Mesendoderm (in vitro differentiated cells): ENCODE data around the gene CTIF.

Experiments
- DNase-seq: peaks from one replicate; pipeline ENCODE4 v3.0.0; 2013
- H2AK5ac ChIP-seq: 2 replicates; pipeline ENCODE4 v1.6.1; 2013; ENCODE audit warnings: low read length, inconsistent platforms
- H2BK120ac ChIP-seq: 2 replicates; pipeline ENCODE4 v1.6.1; 2013; ENCODE audit warnings: low read depth, mild to moderate bottlenecking, low read length, moderate library complexity, mixed read lengths
- H2BK15ac ChIP-seq: replicated peaks from 2 replicates; pipeline ENCODE4 v1.6.1; 2013; ENCODE audit warnings: low read depth, mild to moderate bottlenecking, moderate library complexity
- H2BK5ac ChIP-seq: 2 replicates; pipeline ENCODE4 v1.6.1; 2013; ENCODE audit warnings: low read length, inconsistent platforms
- H3K18ac ChIP-seq: 2 replicates; pipeline ENCODE4 v1.6.1; 2013; ENCODE audit warnings: mild to moderate bottlenecking, low read length, mixed read lengths
- H3K23ac ChIP-seq: one replicate; pipeline ENCODE4 v1.6.1; 2013; ENCODE audit warnings: low read length
- H3K27ac ChIP-seq: 2 replicates; pipeline ENCODE4 v1.5.1; 2013; ENCODE audit warnings: low read depth, mild to moderate bottlenecking, inconsistent platforms, low read length, moderate library complexity
- H3K27me3 ChIP-seq: 2 replicates; pipeline ENCODE4 v1.6.1; 2013; ENCODE audit warnings: low read length, control low read depth, mild to moderate bottlenecking, inconsistent platforms; ENCODE audit not compliant: insufficient read depth, poor library complexity
- H3K36me3 ChIP-seq: 2 replicates; pipeline ENCODE4 v1.6.1; 2013; ENCODE audit warnings: low read length, inconsistent platforms; ENCODE audit not compliant: control insufficient read depth, insufficient read depth
- H3K4ac ChIP-seq: one replicate; pipeline ENCODE4 v1.6.1; 2013; ENCODE audit warnings: low read depth, mild to moderate bottlenecking, low read length, moderate library complexity
- H3K4me1 ChIP-seq: 2 replicates; pipeline ENCODE4 v1.6.1; 2013; ENCODE audit warnings: low read depth, low read length, inconsistent platforms; ENCODE audit not compliant: control insufficient read depth
- H3K4me2 ChIP-seq: 2 replicates; pipeline ENCODE4 v1.6.1; 2013; ENCODE audit warnings: low read length
- H3K4me3 ChIP-seq: 2 replicates; pipeline ENCODE4 v1.5.1; 2013; ENCODE audit warnings: mild to moderate bottlenecking, low read length
- H3K56ac ChIP-seq: one replicate; pipeline ENCODE4 v1.6.1; 2013; ENCODE audit warnings: low read length
- H3K79me1 ChIP-seq: 2 replicates; pipeline ENCODE4 v1.6.1; 2013; ENCODE audit warnings: low read length, inconsistent platforms
- H3K79me2 ChIP-seq: 2 replicates; pipeline ENCODE4 v1.6.1; 2013; ENCODE audit warnings: mild to moderate bottlenecking, low read length; ENCODE audit not compliant: control insufficient read depth, insufficient read depth
- H3K9ac ChIP-seq: 2 replicates; pipeline ENCODE4 v1.6.1; 2013; ENCODE audit warnings: low read length, inconsistent platforms
- H4K5ac ChIP-seq: one replicate; pipeline ENCODE4 v1.6.1; 2013; ENCODE audit warnings: low read length
- H4K8ac ChIP-seq: one replicate; pipeline ENCODE4 v1.6.1; 2013; ENCODE audit warnings: low read depth, mild to moderate bottlenecking, control low read depth, low read length, moderate library complexity
- WGBS: extraction: QIAGEN DNeasy Blood & Tissue Kit; methylation state at CpG from one replicate; pipeline ENCODE4 v1.1.7; 2013; ENCODE audit warnings: low lambda C conversion rate, missing lambda C conversion rate; ENCODE audit not compliant: insufficient coverage; ENCODE audit errors: extremely low coverage; 5-methylcytosine and 5-hydroxymethylcytosine counted together

Gene CTIF

DNA sequence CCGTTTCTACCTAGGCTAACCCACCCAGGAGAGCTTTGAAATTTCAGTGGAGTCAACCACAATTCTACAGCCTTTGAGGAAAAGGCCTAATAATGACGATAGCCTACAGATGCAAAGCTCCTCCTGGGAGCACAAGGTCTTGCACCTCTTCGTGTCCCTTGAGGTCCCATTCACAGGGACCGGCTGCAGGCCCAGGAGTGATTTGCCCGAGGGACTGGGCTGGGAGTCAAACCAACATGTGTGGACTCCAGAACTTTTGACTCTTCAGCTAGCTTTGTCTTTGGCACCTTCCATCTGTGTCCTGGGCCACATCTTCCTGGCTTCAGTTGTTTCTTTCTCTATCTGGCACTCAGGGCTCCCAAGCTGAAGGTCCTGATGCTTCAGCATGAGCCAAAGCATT is 335.4 kb downstream of the CTIF start:
- Histone ChIP-seq H3K4me1 (peaks cover 6% of the 10 kb centered on the region), H2BK15ac (no peak overlapping the region), H4K5ac (no peak overlapping the region), H3K79me2 (no peaks in the 10 kb centered on the region), H2BK120ac (no peak overlapping the region), H3K23ac (no peak overlapping the region), H3K4me3 (no peak overlapping the region), H3K27ac (no peak overlapping the region), H3K36me3 (no peaks in the 10 kb centered on the region), H3K27me3 (no peaks in the 10 kb centered on the region), H3K4ac (no peak overlapping the region), H3K79me1 (no peaks in the 10 kb centered on the region), H3K9ac (no peak overlapping the region), H4K8ac (no peak overlapping the region), H3K18ac (no peak overlapping the region), H2AK5ac (no peak overlapping the region), H2BK5ac (no peak overlapping the region), H3K4me2 (no peak overlapping the region), H3K56ac (no peak overlapping the region)
- WGBS, result no CpG with 5 or more reads among the region's 5 CpGs
- no peak for DNase-seq

DNA sequence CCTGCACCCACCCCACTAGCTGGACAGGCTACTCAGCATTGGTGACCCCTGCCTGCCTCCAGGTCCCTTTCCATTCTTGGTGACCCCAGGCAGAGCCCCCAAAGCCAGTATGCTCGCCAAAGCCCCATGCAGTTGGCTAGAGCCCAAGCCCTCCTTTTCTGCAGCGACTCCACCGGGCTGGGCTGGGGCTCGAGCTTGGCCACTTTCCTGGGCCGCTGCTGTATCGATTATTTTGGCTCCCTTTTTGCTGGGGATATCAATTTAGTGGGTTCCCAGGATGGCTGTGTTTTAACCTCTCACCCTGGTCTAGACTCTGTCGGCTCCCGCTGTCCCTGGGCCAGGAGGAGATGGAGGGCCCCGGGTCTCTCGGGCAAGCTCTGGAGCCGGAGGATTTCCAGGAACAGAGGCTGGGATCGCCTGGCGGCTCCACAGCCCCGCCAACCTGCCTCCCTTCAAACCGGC is 335.9 kb downstream of the CTIF start:
- H2BK120ac ChIP-seq, result no peak overlapping the region
- no peak for DNase-seq
- H3K23ac ChIP-seq, result no peak overlapping the region
- H3K18ac ChIP-seq, result no peak overlapping the region
- no peak overlapping the region for H3K9ac ChIP-seq
- no peak overlapping the region for H3K27ac ChIP-seq
- H3K36me3 ChIP-seq, result no peaks in the 10 kb centered on the region
- no peak overlapping the region for H3K4me2 ChIP-seq
- H4K8ac ChIP-seq, result no peak overlapping the region
- peaks cover 6% of the 10 kb centered on the region for H3K4me1 ChIP-seq
- H3K79me2 ChIP-seq, result no peaks in the 10 kb centered on the region
- no CpG with 5 or more reads among the region's 15 CpGs for WGBS
- no peak overlapping the region for H2BK5ac ChIP-seq
- H3K27me3 ChIP-seq, result no peaks in the 10 kb centered on the region
- no peak overlapping the region for H3K4ac ChIP-seq
- H2AK5ac ChIP-seq, result no peak overlapping the region
- H4K5ac ChIP-seq, result no peak overlapping the region
- H2BK15ac ChIP-seq, result no peak overlapping the region
- no peaks in the 10 kb centered on the region for H3K79me1 ChIP-seq
- no peak overlapping the region for H3K56ac ChIP-seq
- no peak overlapping the region for H3K4me3 ChIP-seq

DNA sequence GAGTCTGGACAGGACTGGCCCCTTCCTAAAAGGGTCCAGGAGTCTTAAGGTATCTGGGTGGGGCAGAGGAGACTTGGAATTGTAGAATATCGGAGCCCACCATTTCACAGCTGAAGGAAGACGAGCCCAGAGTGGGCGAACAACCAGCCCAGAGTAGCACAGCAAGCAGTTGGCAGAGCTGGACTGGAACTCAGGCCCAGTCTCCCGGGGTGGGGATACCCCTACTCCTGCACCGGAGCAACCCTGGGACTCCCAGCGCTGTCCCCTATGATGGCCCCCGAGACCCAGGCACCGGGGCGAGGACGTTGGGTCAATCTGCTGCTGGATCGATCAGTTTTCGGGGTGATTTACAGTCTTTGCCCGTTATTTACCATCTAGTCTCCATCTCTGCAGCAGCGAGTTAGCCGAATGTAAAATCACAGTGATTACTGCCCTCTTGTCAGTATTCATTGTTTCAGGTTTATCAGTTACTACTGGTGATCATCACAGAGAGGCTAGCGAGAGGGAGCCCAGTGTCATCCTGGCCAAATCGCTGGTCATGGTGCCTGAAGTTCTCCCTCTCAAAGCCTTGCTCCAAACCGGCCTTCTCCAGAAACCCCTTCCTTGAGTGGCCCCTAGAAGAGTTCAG is 336.6 kb downstream of the CTIF start:
- no peaks in the 10 kb centered on the region for H3K79me2 ChIP-seq
- H3K27ac ChIP-seq, result no peak overlapping the region
- H3K27me3 ChIP-seq, result no peaks in the 10 kb centered on the region
- H3K56ac ChIP-seq, result no peak overlapping the region
- no peak overlapping the region for H4K5ac ChIP-seq
- no peak overlapping the region for H2BK120ac ChIP-seq
- H3K4ac ChIP-seq, result no peak overlapping the region
- DNase-seq, result no peak
- H3K23ac ChIP-seq, result no peak overlapping the region
- H2BK5ac ChIP-seq, result no peak overlapping the region
- no peaks in the 10 kb centered on the region for H3K79me1 ChIP-seq
- H3K36me3 ChIP-seq, result no peaks in the 10 kb centered on the region
- H3K18ac ChIP-seq, result no peak overlapping the region
- H3K4me2 ChIP-seq, result no peak overlapping the region
- H3K9ac ChIP-seq, result no peak overlapping the region
- no peak overlapping the region for H4K8ac ChIP-seq
- WGBS, result no CpG with 5 or more reads among the region's 18 CpGs
- no peak overlapping the region for H2AK5ac ChIP-seq
- no peak overlapping the region for H3K4me3 ChIP-seq
- no peak overlapping the region for H2BK15ac ChIP-seq
- peaks cover 6% of the 10 kb centered on the region for H3K4me1 ChIP-seq

DNA sequence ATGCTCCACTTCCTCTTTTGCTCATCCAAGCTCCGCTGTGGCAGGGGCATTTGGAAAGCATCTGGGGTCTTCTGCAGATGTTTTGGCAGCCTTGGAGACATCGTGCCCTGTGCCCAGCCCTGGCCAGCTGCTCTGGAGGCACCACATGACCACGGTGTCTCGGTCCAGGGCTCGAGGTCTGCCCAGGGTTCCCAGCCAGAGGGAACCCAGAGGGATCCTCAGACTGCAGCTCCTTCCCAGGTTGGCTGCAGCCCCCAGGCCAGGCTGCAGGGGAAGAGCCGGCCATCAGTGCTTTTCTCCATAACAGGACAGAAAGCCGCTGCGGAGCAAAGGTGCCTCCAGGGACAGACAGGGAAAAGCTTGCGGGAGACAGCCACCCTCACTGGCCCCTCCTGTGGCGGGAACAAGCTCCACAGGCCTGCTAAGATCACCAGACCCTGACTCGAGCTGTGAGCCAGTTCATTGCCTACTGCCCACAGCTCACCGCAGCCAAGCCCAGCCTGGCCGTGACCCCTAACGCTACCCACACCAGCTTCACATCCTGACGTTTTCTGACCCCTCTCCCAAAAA is 337.2 kb downstream of the CTIF start:
- H3K27ac ChIP-seq, result no peak overlapping the region

DNA sequence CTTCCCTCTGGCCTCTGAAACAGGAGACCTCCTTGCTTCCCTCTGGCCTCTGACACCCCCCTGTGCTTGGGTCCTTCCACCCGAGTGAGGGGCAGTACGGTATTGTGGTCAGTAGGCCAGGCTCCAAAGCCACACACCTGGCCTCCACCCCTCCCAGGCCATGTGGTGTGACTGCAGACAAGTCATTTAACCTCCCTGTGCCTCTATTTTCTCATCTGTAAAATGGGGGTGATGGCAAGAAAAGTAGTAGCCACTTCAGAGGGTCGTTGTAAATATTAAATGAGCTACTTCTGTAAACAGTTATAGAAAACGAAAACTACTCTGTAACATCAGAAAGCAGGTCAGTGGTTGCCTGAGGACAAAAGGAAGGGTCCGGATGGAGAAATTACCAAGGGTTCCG is 337.8 kb downstream of the CTIF start:
- Histone ChIP-seq H3K79me1 (no peaks in the 10 kb centered on the region), H3K79me2 (no peaks in the 10 kb centered on the region), H2BK15ac (no peak overlapping the region), H3K27me3 (no peaks in the 10 kb centered on the region), H3K23ac (no peak overlapping the region), H3K4me1 (peaks cover 6% of the 10 kb centered on the region), H2BK5ac (peak overlapping the region; percentile 14), H3K27ac (no peak overlapping the region), H3K56ac (peak overlapping the region; percentile 63), H3K36me3 (no peaks in the 10 kb centered on the region), H2BK120ac (no peak overlapping the region), H4K5ac (peak overlapping the region; percentile 40), H3K4me2 (no peak overlapping the region), H4K8ac (no peak overlapping the region), H3K9ac (no peak overlapping the region), H3K18ac (no peak overlapping the region), H3K4me3 (no peak overlapping the region), H2AK5ac (peak overlapping the region; percentile 65), H3K4ac (no peak overlapping the region)
- no peak for DNase-seq
- no CpG with 5 or more reads among the region's 6 CpGs for WGBS

More for the DNA sequence above, 337.2 kb downstream of the CTIF start:
- Histone ChIP-seq H4K5ac (peak overlapping the region; percentile 40), H3K18ac (no peak overlapping the region), H2BK15ac (no peak overlapping the region), H3K79me2 (no peaks in the 10 kb centered on the region), H3K4me1 (peaks cover 6% of the 10 kb centered on the region), H3K4me2 (no peak overlapping the region), H2BK120ac (no peak overlapping the region), H3K9ac (no peak overlapping the region), H3K27me3 (no peaks in the 10 kb centered on the region), H3K23ac (no peak overlapping the region), H3K79me1 (no peaks in the 10 kb centered on the region), H3K56ac (peak overlapping the region; percentile 63), H2BK5ac (peak overlapping the region; percentile 14), H3K4ac (no peak overlapping the region), H2AK5ac (no peak overlapping the region), H4K8ac (no peak overlapping the region), H3K4me3 (no peak overlapping the region), H3K36me3 (no peaks in the 10 kb centered on the region)
- no CpG with 5 or more reads among the region's 15 CpGs for WGBS
- DNase-seq, result peak; percentile 85

DNA sequence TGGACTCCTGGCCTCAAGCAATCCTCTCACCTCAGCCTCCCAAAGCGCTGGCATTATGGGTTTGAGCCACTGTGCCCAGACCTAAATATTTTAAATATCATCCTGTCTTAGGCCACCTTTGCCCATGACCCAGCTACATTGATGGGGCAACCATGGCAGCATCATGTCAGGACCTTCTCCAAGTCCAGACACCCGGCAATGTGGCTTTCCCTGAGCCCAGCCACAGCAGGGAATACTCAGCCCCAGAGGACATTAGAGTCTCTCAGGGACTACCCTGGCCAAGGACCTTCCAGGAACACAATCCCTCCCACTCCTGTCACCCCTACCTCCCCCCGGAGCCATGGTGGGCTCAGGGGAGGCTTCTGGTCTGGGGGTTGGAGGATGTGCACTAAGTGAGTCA is 339.1 kb downstream of the CTIF start:
- no peak overlapping the region for H2BK15ac ChIP-seq

More for the DNA sequence above, 339.1 kb downstream of the CTIF start:
- no peak overlapping the region for H2BK120ac ChIP-seq
- no peak overlapping the region for H3K23ac ChIP-seq
- H3K79me1 ChIP-seq, result no peaks in the 10 kb centered on the region
- no peak for DNase-seq
- H3K56ac ChIP-seq, result no peak overlapping the region
- peak overlapping the region; percentile 69 for H3K18ac ChIP-seq
- H3K27me3 ChIP-seq, result no peaks in the 10 kb centered on the region
- no peak overlapping the region for H3K4me3 ChIP-seq
- H3K79me2 ChIP-seq, result no peaks in the 10 kb centered on the region
- H3K4ac ChIP-seq, result peak overlapping the region; percentile 85
- no peak overlapping the region for H3K4me2 ChIP-seq
- no peak overlapping the region for H2AK5ac ChIP-seq
- no peak overlapping the region for H3K9ac ChIP-seq
- H3K36me3 ChIP-seq, result no peaks in the 10 kb centered on the region
- peaks cover 6% of the 10 kb centered on the region for H3K4me1 ChIP-seq
- H3K27ac ChIP-seq, result no peak overlapping the region
- H2BK5ac ChIP-seq, result no peak overlapping the region
- WGBS, result no CpG with 5 or more reads among the region's 3 CpGs
- no peak overlapping the region for H4K8ac ChIP-seq
- H4K5ac ChIP-seq, result no peak overlapping the region
